Heart right ventricle (tissue), 16 donors: ENCODE measurements around the gene SBK3. TPM values are rescaled to one million over a fixed set of nuclear protein-coding genes. Genes with fewer than 3 reads are reported as not detected.

Source experiments
- ATAC-seq, 8 donors: fragments of 200-7000 bp; cut with Tn5 transposase; one replicate each; pipeline ENCODE4 v1.9.1; 2020; ENCODE audit warnings: mild to moderate bottlenecking in 8 of 8, moderate library complexity in 8 of 8, moderate number of reproducible peaks in 1 of 8
- DNase-seq, 2 donors: peaks; one replicate each; pipeline ENCODE4 v3.0.0-alpha.2; 2020
- H3K27ac ChIP-seq, 10 donors: fragments of 200-600 bp; sonication (generic) in 2 of 10; one replicate each; pipeline versions ENCODE4 v1.5.0 to v1.8.0; 2020 to 2022; ENCODE audit warnings: mild to moderate bottlenecking in 3 of 10
- H3K27me3 ChIP-seq, 7 donors: fragments of 200-600 bp; one replicate each; pipeline ENCODE4 v1.8.0; 2021 to 2022; ENCODE audit warnings: mild to moderate bottlenecking in 2 of 7
- H3K36me3 ChIP-seq, 9 donors: fragments of 200-600 bp; sonication (generic) in 1 of 9; one replicate each; pipeline versions ENCODE4 v1.5.0 to v1.8.0; 2020 to 2022; ENCODE audit warnings: mild to moderate bottlenecking in 2 of 9
- H3K4me1 ChIP-seq, 9 donors: fragments of 200-600 bp; sonication (generic) in 1 of 9; one replicate each; pipeline versions ENCODE4 v1.5.0 to v1.8.0; 2020 to 2022; ENCODE audit warnings: mild to moderate bottlenecking in 4 of 9
- H3K4me3 ChIP-seq, 10 donors: fragments of 200-600 bp; sonication (generic) in 2 of 10; one replicate each; pipeline versions ENCODE4 v1.5.0 to v1.8.0; 2020 to 2022; ENCODE audit warnings: mild to moderate bottlenecking in 7 of 10, moderate library complexity in 2 of 10
- H3K9me3 ChIP-seq, 11 donors: fragments of 200-600 bp in 10 of 11; sonication (generic) in 2 of 11; one replicate each; pipeline versions ENCODE4 v1.5.0 to v1.8.0; 2013 to 2022; ENCODE audit warnings: mild to moderate bottlenecking in 2 of 11, control low read depth in 1 of 11, moderate library complexity in 1 of 11
- CTCF ChIP-seq, 9 donors: fragments of 200-600 bp; sonication (generic) in 2 of 9; IDR thresholded peaks; one replicate each; pipeline versions ENCODE4 v1.5.0 to v1.8.0; 2021 to 2022; ENCODE audit warnings: antibody characterized with exemption in 9 of 9, mild to moderate bottlenecking in 5 of 9, moderate library complexity in 1 of 9
- WGBS, 2 donors: extraction: QIAGEN DNeasy Blood & Tissue Kit; methylation state at CpG; one replicate each; pipeline ENCODE4 v1.1.7; 2013; ENCODE audit warnings: inconsistent platforms in 1 of 2; 5-methylcytosine and 5-hydroxymethylcytosine counted together
- intact Hi-C, 10 donors: fragments of 100-400 bp; cut with DNase I; formaldehyde crosslinking; loops; one replicate each; pipeline versions ENCODE4 v1.11.1 to v1.14.2; 2022
- polyA plus RNA-seq, 2 donors: library from polyadenylated mRNA; stranded (reverse); fragments of 200-250 nt; gene quantifications; one replicate each; pipeline ENCODE4 v1.2.3, GENCODE V29; 2013
- total RNA-seq, 10 donors: library from RNA; stranded (reverse); fragmentation: NEBNext Ultra II Directional in 3 of 10; extraction: Animal tissue kit (Norgen Biotek cat#: 25700) in 3 of 10; gene quantifications; one replicate each; pipeline versions ENCODE4 v1.2.1 to v1.2.4, GENCODE V29; 2021 to 2023
- donor health status: Arrhythmogenic right ventricular cardiomyopathy.
- donor health status: ischemic (EF 13 %, LVEDD 7.1; RV severe dilation, severe dysfunction).
- donor health status: healthy with polysubstance abuse.
- donor health status: DM: no; HTN: yes; CAD: no.
- donor health status: DM: no; HTN: no; CAD: no.
- donor health status: ischemic (EF 25% LVEDD 6.9; RV normal size, moderate dysfunction).
- donor health status: ischemic (EF 25% LVEDD 5.7; RV mildly dilated, moderate dysfunction).
- donor health status: healthy.
- donor health status: DM: yes; HTN: yes; CAD: no.
- donor health status: Ischemic cardiomyopathy.
- donor health status: ischemic (EF 35%, LVEDD 5.7; RV mildly dilated, moderate dysfunction).
- donor health status: nonischemic (EF 11% LVEDD 7.7; RV severe dilation, severe dysfunction).
- donor health status: DM: yes; HTN: yes; CAD: no.
- donor health status: PGD.
- donor health status: ischemic (EF 29% LVEDD 5.4; RV normal size, mild dysfunction).
- donor health status: nonischemic (EF 23%, LVEDD 6.1; RV moderate dilation, normal function).

Gene SBK3
- total and polyA plus RNA-seq, 12 donors, result 2.0 to 33.3 (median 7.3) TPM

- H3K9me3 ChIP-seq, result no peaks in the 10 kb centered on the region
- no peak for TF ChIP-seq CTCF (IDR thresholded peaks at IDR 0.05)
- intact Hi-C loops, result no loop called here
- no peak overlapping the region for H3K4me3 ChIP-seq
- peak overlapping the region in 4 of 10 donors; percentile 90 to 97 (median 94) for H3K27ac ChIP-seq
- H3K27me3 ChIP-seq, result peaks cover 0 to 25% (median 0%) of the 10 kb centered on the region in 7 donors
- DNase-seq (no peak), ATAC-seq (no peak)
- H3K36me3 ChIP-seq, result peaks cover 0 to 40% (median 0%) of the 10 kb centered on the region in 9 donors
- H3K4me1 ChIP-seq, result peaks cover 6 to 39% (median 14%) of the 10 kb centered on the region in 9 donors
- WGBS, 2 donors, result 79 to 80% methylated on average over 11 of the region's 11 CpGs
Measured at GRCh38 chr19:55495646-55496349, 49.5 kb downstream of the SBK3 start.

GRCh38 chr19:55494172-55494761 is 51.1 kb downstream of the SBK3 start:
- Histone ChIP-seq H3K27ac (peak overlapping the region; percentile 80 to 97 (median 89)), H3K4me1 (peaks cover 6 to 39% (median 14%) of the 10 kb centered on the region in 9 donors), H3K36me3 (peaks cover 0 to 34% (median 0%) of the 10 kb centered on the region in 9 donors), H3K4me3 (peak overlapping the region; percentile 2 to 59 (median 50)), H3K9me3 (no peaks in the 10 kb centered on the region), H3K27me3 (peaks cover 0 to 25% (median 2%) of the 10 kb centered on the region in 7 donors)
- ATAC-seq (peak; percentile 71 to 92 (median 88)), DNase-seq (peak; percentile 68 to 76)
- intact Hi-C loops, result no loop called here
- no peak for TF ChIP-seq CTCF (IDR thresholded peaks at IDR 0.05)
- WGBS, 2 donors, result 22 to 35% methylated on average over 22 of the region's 22 CpGs

- Histone ChIP-seq H3K36me3 (peaks cover 0 to 29% (median 0%) of the 10 kb centered on the region in 9 donors), H3K9me3 (no peaks in the 10 kb centered on the region), H3K4me3 (peak overlapping the region in 9 of 10 donors; percentile 21 to 59 (median 55)), H3K27ac (peak overlapping the region; percentile 80 to 97 (median 89)), H3K4me1 (peaks cover 6 to 39% (median 14%) of the 10 kb centered on the region in 9 donors), H3K27me3 (peaks cover 0 to 25% (median 4%) of the 10 kb centered on the region in 7 donors)
- DNase-seq, result no peak
- WGBS, 2 donors, result 19 to 25% methylated on average over 31 to 38 of the region's 38 CpGs
- peak in 7 of 8 donors; percentile 7 to 52 (median 27) for ATAC-seq
- intact Hi-C loops, result no loop called here
- TF ChIP-seq CTCF (IDR thresholded peaks at IDR 0.05), result no peak
Measured at GRCh38 chr19:55493645-55494171, 51.6 kb downstream of the SBK3 start.

- Histone ChIP-seq H3K9me3 (no peaks in the 10 kb centered on the region), H3K36me3 (peaks cover 0 to 23% (median 0%) of the 10 kb centered on the region in 9 donors), H3K27ac (peak overlapping the region; percentile 80 to 97 (median 89)), H3K4me1 (peaks cover 6 to 42% (median 14%) of the 10 kb centered on the region in 9 donors), H3K4me3 (peak overlapping the region in 9 of 10 donors; percentile 21 to 59 (median 55)), H3K27me3 (peaks cover 0 to 25% (median 4%) of the 10 kb centered on the region in 7 donors)
- 31 to 33% methylated on average over 18 of the region's 18 CpGs for WGBS, 2 donors
- ATAC-seq (peak in 7 of 8 donors; percentile 5 to 32 (median 21)), DNase-seq (peak in 1 of 2 donors; percentile 57)
- intact Hi-C loops, result no loop called here
- TF ChIP-seq CTCF (IDR thresholded peaks at IDR 0.05), result peak in 1 of 9 donors; percentile 7
Measured at GRCh38 chr19:55493052-55493644, 52.2 kb downstream of the SBK3 start.
